Astrocyte of the hippocampus (primary cell): Measurements from ENCODE around the gene EMID1.
"Not testable (repeated sequence)": the region's sequence is repeated elsewhere in the genome, so short reads cannot be mapped to it uniquely, and the experiment has no call there.

Source experiments
- DNase-seq: peaks from one replicate; pipeline ENCODE4 v3.0.0; 2011; ENCODE audit warnings: low read depth, low spot score

EMID1 gene

GRCh38 chr22:29230972-29231875 lies 25.5 kb downstream of the EMID1 start:
- DNase-seq: no peak

DNA sequence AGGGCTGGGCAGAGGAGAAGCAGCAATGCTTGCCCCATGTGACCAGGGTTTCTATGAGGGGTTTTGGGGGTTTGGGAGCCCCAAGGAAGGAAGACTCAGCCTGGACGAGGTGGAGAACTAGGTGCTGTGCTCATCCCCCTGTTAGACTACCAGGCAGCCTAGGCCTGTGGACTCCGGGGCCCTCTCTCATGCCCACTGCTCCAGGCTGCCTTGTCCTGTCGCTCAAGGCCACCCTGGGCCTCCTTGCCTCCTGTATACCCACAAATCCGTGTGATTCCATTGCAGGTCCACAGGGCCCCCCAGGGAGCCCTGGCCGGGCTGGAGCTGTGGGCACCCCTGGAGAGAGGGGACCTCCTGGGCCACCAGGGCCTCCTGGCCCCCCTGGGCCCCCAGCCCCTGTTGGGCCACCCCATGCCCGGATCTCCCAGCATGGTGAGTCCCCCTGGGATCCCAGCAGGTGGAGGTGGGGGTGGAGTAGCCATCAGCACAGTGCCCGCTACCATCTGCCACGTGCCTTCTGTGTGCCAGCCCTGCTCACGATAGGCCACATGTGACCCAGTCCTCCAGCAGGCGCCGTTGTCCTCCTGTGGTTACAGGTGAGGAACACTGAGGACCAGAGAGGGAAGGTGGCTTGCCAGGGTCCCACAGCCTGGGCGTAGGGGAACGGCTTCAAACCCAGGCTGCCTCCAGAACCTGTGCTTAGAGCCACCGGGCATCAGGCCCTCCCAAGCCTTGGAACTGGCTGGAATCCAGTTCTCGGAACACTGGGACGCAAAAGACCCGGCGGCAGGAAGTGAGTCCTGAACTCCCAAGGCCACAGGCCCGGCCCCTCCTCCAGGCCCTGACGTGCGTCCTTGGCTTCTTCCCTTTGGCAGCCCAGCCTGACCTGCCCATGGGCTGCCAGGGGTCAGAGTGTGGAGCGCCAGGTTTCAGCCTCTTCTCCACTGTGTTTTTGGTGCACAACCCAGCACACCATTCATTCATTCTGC lies 26.6 kb downstream of the EMID1 start:
- DNase-seq: no peak

DNA sequence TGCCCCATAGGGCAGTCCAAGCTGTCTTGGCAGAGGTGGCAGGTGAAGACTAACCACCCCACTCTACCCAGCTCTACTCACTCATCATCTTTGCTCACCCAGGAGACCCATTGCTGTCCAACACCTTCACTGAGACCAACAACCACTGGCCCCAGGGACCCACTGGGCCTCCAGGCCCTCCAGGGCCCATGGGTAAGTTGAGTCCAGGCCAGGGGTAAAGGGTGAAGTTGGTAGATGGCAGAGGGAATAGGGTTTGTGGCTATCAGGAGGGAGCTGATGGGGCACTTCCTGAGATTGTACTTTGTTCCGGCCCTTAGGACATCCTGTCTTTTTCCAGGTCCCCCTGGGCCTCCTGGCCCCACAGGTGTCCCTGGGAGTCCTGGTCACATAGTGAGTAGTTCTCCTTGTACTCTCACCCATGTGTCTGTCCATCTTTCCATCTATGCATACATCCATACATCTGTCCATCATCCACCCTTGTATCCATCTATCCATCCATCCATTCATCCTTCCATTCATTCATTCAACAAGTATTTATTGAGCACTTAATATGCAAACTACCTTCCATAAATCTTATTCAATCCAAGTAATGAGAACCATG lies 27.7 kb downstream of the EMID1 start:
- DNase-seq: no peak

DNA sequence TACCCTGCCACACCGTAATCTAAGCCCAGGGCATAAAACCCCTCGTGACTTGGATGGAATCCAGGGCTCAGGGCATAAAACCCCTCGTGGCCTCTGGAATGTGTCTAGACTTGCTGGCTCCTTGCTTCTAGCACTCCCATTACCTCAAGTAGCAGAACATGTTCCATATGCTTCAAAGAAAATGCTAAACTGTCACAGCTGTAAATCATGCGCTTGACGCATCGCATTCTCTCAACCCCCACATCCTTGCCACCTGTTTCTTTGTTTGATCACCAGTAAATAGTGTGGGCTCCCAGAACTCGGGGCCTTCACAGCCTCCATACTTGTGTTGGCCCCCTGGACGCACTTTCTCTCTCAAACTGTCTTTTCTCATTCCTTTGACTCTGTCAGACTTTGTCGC lies 34.8 kb downstream of the EMID1 start:
- not testable (repeated sequence) for DNase-seq

GRCh38 chr22:29243874-29244446 lies 38.3 kb downstream of the EMID1 start:
- DNase-seq: no peak

- DNase-seq: no peak
Observed at GRCh38 chr22:29244785-29245625, 39.3 kb downstream of the EMID1 start.

- DNase-seq: peak; percentile 81
Observed at GRCh38 chr22:29245626-29246385, 40.1 kb downstream of the EMID1 start.

- DNase-seq: not testable (repeated sequence)
Observed at GRCh38 chr22:29247891-29248290, 42.2 kb downstream of the EMID1 start.

DNA sequence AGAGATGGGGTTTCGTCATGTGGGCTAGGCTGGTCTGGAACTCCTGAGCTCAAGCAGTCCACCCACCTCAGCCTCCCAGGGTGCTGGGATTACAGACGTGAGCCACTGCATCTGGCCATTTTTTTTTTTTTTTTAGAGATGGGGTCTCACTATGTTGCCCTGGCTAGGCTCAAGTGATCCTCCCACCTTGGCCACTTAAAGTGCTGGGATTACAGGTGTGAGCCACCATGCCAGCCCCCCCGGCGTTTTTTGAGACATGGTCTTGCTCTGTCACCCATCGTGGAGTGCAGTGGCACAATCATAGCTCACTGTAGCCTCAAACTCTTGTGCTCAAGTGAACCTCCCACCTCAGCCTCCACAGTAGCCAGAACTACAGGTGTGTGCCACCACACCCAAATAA lies 45.6 kb downstream of the EMID1 start:
- no peak for DNase-seq

GRCh38 chr22:29251981-29252911 lies 46.5 kb downstream of the EMID1 start:
- DNase-seq: no peak

- DNase-seq: no peak
Observed at GRCh38 chr22:29253561-29254285, 48.0 kb downstream of the EMID1 start.

DNA sequence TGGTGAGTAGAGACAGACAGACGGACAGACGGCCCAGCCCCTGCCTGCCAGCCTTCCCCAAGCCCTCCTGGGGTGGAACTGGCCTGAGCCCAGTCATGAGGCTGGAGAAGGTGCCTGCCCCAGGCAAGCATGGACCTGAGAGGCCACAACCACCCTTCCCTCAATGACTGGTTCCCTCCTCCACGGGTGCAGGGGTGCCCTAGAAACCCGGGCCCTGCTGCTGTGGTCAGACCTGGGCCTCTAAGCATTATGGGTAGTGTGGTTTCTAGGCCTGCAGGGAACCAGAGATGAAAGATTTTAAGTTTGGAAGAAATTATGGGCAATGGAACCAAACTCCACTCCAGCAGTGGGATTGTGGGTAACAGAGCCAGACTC lies 48.6 kb downstream of the EMID1 start:
- DNase-seq: no peak

- DNase-seq: no peak
Observed at GRCh38 chr22:29255064-29255621, 49.4 kb downstream of the EMID1 start.

DNA sequence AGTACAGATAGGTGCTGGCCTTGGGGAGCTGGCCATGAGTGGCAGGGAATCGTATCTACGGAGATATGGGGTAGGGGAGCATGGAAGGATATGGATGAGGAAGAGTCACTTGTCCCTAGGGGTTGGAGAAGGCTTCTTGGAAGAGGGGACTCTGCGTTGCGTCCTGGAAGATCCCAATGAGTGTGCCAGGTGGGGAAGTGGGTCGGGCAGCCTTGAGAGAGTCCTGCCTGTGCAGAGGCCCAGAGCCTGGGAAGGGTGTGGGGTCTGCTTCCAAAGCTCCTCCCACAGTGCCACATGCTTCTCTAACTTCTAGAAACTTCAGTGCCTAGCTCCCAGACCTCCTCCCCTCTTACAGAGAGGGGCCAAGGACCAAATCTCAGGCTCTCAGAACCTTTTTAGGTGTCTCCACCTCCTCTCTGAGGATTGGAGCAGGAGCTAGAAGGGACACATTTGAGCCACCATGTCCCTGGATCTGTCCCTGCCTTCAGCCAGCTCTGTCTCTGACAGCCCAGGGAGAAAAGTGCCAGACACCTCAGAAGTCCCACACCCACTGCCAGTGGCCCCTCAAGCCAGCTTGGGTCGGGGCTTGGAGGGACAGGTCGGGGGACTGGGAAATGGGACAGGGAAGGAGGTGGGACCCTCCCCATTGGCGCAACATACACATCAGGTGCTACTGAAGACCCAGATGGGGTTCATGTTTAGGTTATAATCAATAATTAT lies 51.1 kb downstream of the EMID1 start:
- DNase-seq: no peak

- no peak for DNase-seq
Observed at GRCh38 chr22:29257751-29258181, 52.1 kb downstream of the EMID1 start.

DNA sequence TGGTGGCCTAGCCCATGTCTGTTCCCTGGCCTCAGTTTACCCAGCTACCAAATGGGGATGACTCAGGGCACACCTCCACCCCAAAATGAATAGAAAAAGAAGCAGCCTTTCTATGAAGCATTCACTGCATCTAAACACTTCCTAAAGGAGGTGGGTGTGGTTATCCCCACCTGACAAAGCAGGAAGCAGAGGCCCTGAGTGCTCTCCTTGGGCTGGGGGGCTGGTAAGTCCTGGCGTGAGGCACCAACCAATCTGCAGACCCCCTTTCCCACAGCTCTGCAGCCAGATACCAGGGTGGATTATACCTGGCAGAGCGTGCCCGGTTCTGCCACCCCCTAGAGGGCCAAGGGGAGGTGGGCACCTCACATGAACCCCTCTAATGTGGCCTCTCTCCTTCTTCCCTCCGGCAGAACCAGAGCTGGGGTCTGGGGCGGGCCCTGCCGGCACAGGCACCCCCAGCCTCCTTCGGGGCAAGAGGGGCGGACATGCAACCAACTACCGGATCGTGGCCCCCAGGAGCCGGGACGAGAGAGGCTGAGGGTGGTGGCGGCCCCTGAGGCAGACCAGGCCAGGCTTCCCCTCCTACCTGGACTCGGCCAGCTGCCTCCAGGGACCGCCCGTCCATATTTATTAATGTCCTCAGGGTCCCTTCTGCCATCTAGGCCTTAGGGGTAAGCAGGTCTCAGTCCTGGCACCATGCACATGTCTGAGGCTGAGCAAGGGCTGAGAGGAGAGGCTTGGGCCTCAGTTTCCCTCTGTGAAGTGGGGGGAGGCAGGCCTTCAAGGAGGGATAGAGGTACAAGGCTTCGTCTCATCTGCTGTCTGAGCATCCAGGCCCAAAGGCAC lies 52.9 kb downstream of the EMID1 start:
- no peak for DNase-seq
